HCT116 (cell line): ENCODE data around the gene NHLRC1. TPM values are rescaled to one million over a fixed set of nuclear protein-coding genes. Genes with fewer than 3 reads are reported as not detected.

Experiments
- ATAC-seq: fragments of 200-7000 bp; cut with Tn5 transposase; 2 replicates; pipeline ENCODE4 v1.9.1; 2020; ENCODE audit warnings: mild to moderate bottlenecking, moderate library complexity
- BruUV-seq: library from RNA; stranded (reverse); fragments of 400-500 nt; replicated peaks from 2 replicates; lab custom pipeline; 2021; lab: Mats Ljungman, UMichigan
- CTCF ChIA-PET: fragments of 300-600 bp; sonication (Branson Sonifier 250); formaldehyde crosslinking; loops from one replicate; lab custom pipeline; 2021; ENCODE audit warnings: antibody characterized with exemption; lab: Charles Lee
- POLR2A ChIA-PET: fragments of 300-600, 350-600 bp; sonication (Branson Sonifier 250); formaldehyde crosslinking; loops from one replicate; lab custom pipeline; 2021; ENCODE audit warnings: antibody characterized with exemption; lab: Charles Lee
- RAD21 ChIA-PET, 2 experiments: fragments of 300-600 bp; sonication (Branson Sonifier 250); formaldehyde crosslinking; loops; one replicate each; lab custom pipeline; 2023; ENCODE audit warnings: low total read pairs in 2 of 2; ENCODE audit not compliant: uncharacterized antibody in 2 of 2, unreplicated experiment in 2 of 2, low non-redundant PET in 1 of 2; lab: Charles Lee
- DNase-seq: peaks from one replicate; pipeline ENCODE4 v3.0.0-alpha.2; 2010; ENCODE audit warnings: low read depth, low spot score
- H2AFZ ChIP-seq: fragments of 200-600 bp; shearing (Covaris generic), sonication (generic); 2 replicates; pipeline ENCODE4 v1.6.1; 2017; ENCODE audit warnings: low read depth, mixed run types, mixed read lengths, antibody characterized with exemption, low read length; ENCODE audit not compliant: poor library complexity, severe bottlenecking
- H3K27ac ChIP-seq: 2 replicates; pipeline ENCODE4 v1.5.1; 2012; ENCODE audit warnings: low read depth, low read length
- H3K27me3 ChIP-seq: fragments of 200-600 bp; sonication (generic); 2 replicates; pipeline ENCODE4 v1.6.1; 2016; ENCODE audit warnings: mixed run types, low read length, mixed read lengths; ENCODE audit not compliant: insufficient read depth
- H3K36me3 ChIP-seq, 2 experiments: fragments of 200-500 bp in 1 of 2; fragments of 200-600 bp in 1 of 2; sonication (Bioruptor generic) in 1 of 2; sonication (generic) in 1 of 2; 2 replicates each; pipeline versions ENCODE4 v1.5.1 to v1.6.1; 2014 to 2016; ENCODE audit warnings: low read length in 2 of 2, inconsistent platforms in 1 of 2, mixed read lengths in 1 of 2, mixed run types in 1 of 2; ENCODE audit not compliant: insufficient read depth in 2 of 2, control insufficient read depth in 1 of 2
- H3K4me1 ChIP-seq, 2 experiments: fragments of 200-600 bp in 1 of 2; sonication (generic) in 1 of 2; 2 replicates each; pipeline versions ENCODE4 v1.5.1 to v1.6.1; 2012 to 2017; ENCODE audit warnings: low read length in 2 of 2, inconsistent platforms in 1 of 2, mild to moderate bottlenecking in 1 of 2, mixed read lengths in 1 of 2, mixed run types in 1 of 2, moderate library complexity in 1 of 2; ENCODE audit not compliant: insufficient read depth in 2 of 2, control insufficient read depth in 1 of 2
- H3K4me2 ChIP-seq: fragments of 200-600 bp; sonication (generic); 2 replicates; pipeline ENCODE4 v1.6.1; 2017; ENCODE audit warnings: mixed run types, low read length, mixed read lengths
- H3K4me3 ChIP-seq, 2 experiments: fragments of 200-600 bp in 1 of 2; sonication (generic) in 1 of 2; replicated peaks in 1 of 2; 2 replicates each; pipeline ENCODE4 v1.5.1; 2011 to 2016; ENCODE audit warnings: low read length in 2 of 2, control low read depth in 1 of 2, low read depth in 1 of 2, mild to moderate bottlenecking in 1 of 2, mixed read lengths in 1 of 2, mixed run types in 1 of 2
- H3K79me2 ChIP-seq: fragments of 200-600 bp; sonication (generic); 2 replicates; pipeline ENCODE4 v1.6.1; 2017; ENCODE audit warnings: mild to moderate bottlenecking, mixed run types, low read length, moderate library complexity, mixed read lengths; ENCODE audit not compliant: insufficient read depth
- H3K9ac ChIP-seq: fragments of 200-600 bp; sonication (generic); 2 replicates; pipeline ENCODE4 v1.6.1; 2016; ENCODE audit warnings: low read length, mixed read lengths
- H3K9me2 ChIP-seq: fragments of 200-600 bp; sonication (generic), shearing (Covaris generic); 2 replicates; pipeline ENCODE4 v1.6.1; 2017; ENCODE audit warnings: mixed run types, mild to moderate bottlenecking, moderate library complexity; ENCODE audit not compliant: insufficient read depth
- H3K9me3 ChIP-seq, 2 experiments: fragments of 200-500 bp in 1 of 2; fragments of 200-600 bp in 1 of 2; sonication (Bioruptor generic) in 1 of 2; sonication (generic) in 1 of 2; 2 replicates each; pipeline ENCODE4 v1.6.1; 2014 to 2017; ENCODE audit warnings: low read length in 2 of 2, mixed read lengths in 2 of 2, inconsistent platforms in 1 of 2, low read depth in 1 of 2, mild to moderate bottlenecking in 1 of 2, mixed run types in 1 of 2, moderate library complexity in 1 of 2; ENCODE audit not compliant: control insufficient read depth in 1 of 2, insufficient read depth in 1 of 2
- H4K20me1 ChIP-seq: fragments of 200-600 bp; sonication (generic), shearing (Covaris generic); 2 replicates; pipeline ENCODE4 v1.6.1; 2017; ENCODE audit warnings: mixed run types, mild to moderate bottlenecking, moderate library complexity; ENCODE audit not compliant: insufficient read depth
- ATF3 ChIP-seq: IDR thresholded peaks from 2 replicates; pipeline ENCODE4 v1.6.1; 2012
- CBX3 ChIP-seq: IDR thresholded peaks from 2 replicates; pipeline ENCODE4 v1.6.1; 2012; ENCODE audit warnings: low read depth
- CEBPB ChIP-seq: IDR thresholded peaks from 2 replicates; pipeline ENCODE4 v1.6.1; 2012; ENCODE audit warnings: low read depth
- CTCF ChIP-seq, 3 experiments: fragments of 200-600 bp in 1 of 3; sonication (generic) in 1 of 3; IDR thresholded peaks in 2 of 3; conservative IDR thresholded peaks in 1 of 3; 2 replicates each; pipeline ENCODE4 v1.5.1; 2012 to 2017; ENCODE audit warnings: low read depth in 2 of 3, low read length in 2 of 3, antibody characterized with exemption in 1 of 3, borderline replicate concordance in 1 of 3, control low read depth in 1 of 3, mild to moderate bottlenecking in 1 of 3, mixed read lengths in 1 of 3, mixed run types in 1 of 3, moderate library complexity in 1 of 3; ENCODE audit not compliant: insufficient read depth in 1 of 3
- EZH2phosphoT487 ChIP-seq: fragments of 200-600 bp; IDR thresholded peaks from 2 replicates; pipeline ENCODE4 v1.6.1; 2018; ENCODE audit warnings: antibody characterized with exemption, borderline replicate concordance
- POLR2A ChIP-seq: IDR thresholded peaks from 2 replicates; pipeline ENCODE4 v1.7.0; 2011; ENCODE audit warnings: borderline replicate concordance; ENCODE audit not compliant: insufficient read depth, insufficient read length; ENCODE audit errors: extremely low read depth
- POLR2AphosphoS5 ChIP-seq: IDR thresholded peaks from 2 replicates; pipeline ENCODE4 v1.6.1; 2011; ENCODE audit warnings: mild to moderate bottlenecking, low read depth, low read length, moderate library complexity
- RAD21 ChIP-seq: IDR thresholded peaks from 2 replicates; pipeline ENCODE4 v1.6.1; 2012; ENCODE audit warnings: low read depth, mild to moderate bottlenecking
- SIN3A ChIP-seq: IDR thresholded peaks from 2 replicates; pipeline ENCODE4 v1.6.1; 2012; ENCODE audit warnings: low read depth
- SP1 ChIP-seq: IDR thresholded peaks from 2 replicates; pipeline ENCODE4 v1.6.1; 2012; ENCODE audit warnings: low read depth
- SRF ChIP-seq: IDR thresholded peaks from 2 replicates; pipeline ENCODE4 v1.6.1; 2012; ENCODE audit warnings: low read depth
- YY1 ChIP-seq: IDR thresholded peaks from 2 replicates; pipeline ENCODE4 v1.6.1; 2011; ENCODE audit warnings: low read length, low read depth, moderate library complexity, mild to moderate bottlenecking; ENCODE audit not compliant: insufficient replicate concordance; ENCODE audit errors: extremely low read depth
- ZFX ChIP-seq: fragments of 450-650 bp; IDR thresholded peaks from 2 replicates; pipeline ENCODE4 v1.6.1; 2017
- ZNF274 ChIP-seq: fragments of 200-500 bp; sonication (Bioruptor generic); IDR thresholded peaks from 2 replicates; pipeline ENCODE4 v1.6.1; 2014; ENCODE audit warnings: mild to moderate bottlenecking, low read depth, low read length, inconsistent platforms
- intact Hi-C: fragments of 100-400 bp; cut with micrococcal nuclease; formaldehyde crosslinking; loops from 2 replicates; pipeline ENCODE4 v1.10.0; 2022
- total RNA-seq: library from RNA; stranded (reverse); gene quantifications from one replicate; pipeline ENCODE4 v1.2.1, GENCODE V29; 2021; ENCODE audit not compliant: unreplicated experiment

Gene NHLRC1
- total RNA-seq, 1 experiment from 2014 or later = not detected

GRCh38 chr6:18136260-18136659 lies 13.8 kb upstream of the NHLRC1 start:
- Histone ChIP-seq H3K27me3 (no peaks in the 10 kb centered on the region), H3K4me2 (no peak overlapping the region), H3K27ac (no peak overlapping the region), H3K4me1 (no peaks in the 10 kb centered on the region), H3K9ac (no peak overlapping the region), H3K79me2 (no peaks in the 10 kb centered on the region), H4K20me1 (no peaks in the 10 kb centered on the region), H3K9me2 (no peaks in the 10 kb centered on the region), H3K9me3 (no peaks in the 10 kb centered on the region), H3K36me3 (no peaks in the 10 kb centered on the region), H2AFZ (no peak overlapping the region), H3K4me3 (no peak overlapping the region)
- BruUV-seq = no TSS peak
- CTCF ChIA-PET = no interaction called here
- DNase-seq = no peak
- intact Hi-C loops = no loop called here
- no peak for ATAC-seq
- TF ChIP-seq SIN3A (no peak), POLR2AphosphoS5 (no peak), CTCF (IDR thresholded peaks at IDR 0.05 in 2 of 3, conservative IDR thresholded peaks at IDR 0.05 in 1 of 3; ENCODE audit: borderline replicate concordance in 1 of 3, insufficient read depth in 1 of 3, low read depth in 2 of 3, low read length in 2 of 3) (no peak), SP1 (no peak)
- POLR2A ChIA-PET = no interaction called here
- RAD21 ChIA-PET = no interaction called here

GRCh38 chr6:18135171-18135570 lies 12.7 kb upstream of the NHLRC1 start:
- intact Hi-C loops = no loop called here
- Histone ChIP-seq H3K27me3 (no peaks in the 10 kb centered on the region), H3K4me1 (no peaks in the 10 kb centered on the region), H3K27ac (no peak overlapping the region), H3K36me3 (no peaks in the 10 kb centered on the region), H3K9ac (no peak overlapping the region), H4K20me1 (no peaks in the 10 kb centered on the region), H3K79me2 (no peaks in the 10 kb centered on the region), H3K4me2 (no peak overlapping the region), H3K9me3 (no peaks in the 10 kb centered on the region), H3K4me3 (no peak overlapping the region), H2AFZ (no peak overlapping the region), H3K9me2 (no peaks in the 10 kb centered on the region)
- BruUV-seq = no TSS peak
- ATAC-seq = no peak
- RAD21 ChIA-PET = no interaction called here
- no peak for DNase-seq
- POLR2A ChIA-PET = no interaction called here
- CTCF ChIA-PET = no interaction called here
- no peak for TF ChIP-seq RAD21
- no peak for TF ChIP-seq CTCF (IDR thresholded peaks at IDR 0.05 in 2 of 3, conservative IDR thresholded peaks at IDR 0.05 in 1 of 3; ENCODE audit: borderline replicate concordance in 1 of 3, insufficient read depth in 1 of 3, low read depth in 2 of 3, low read length in 2 of 3)
- TF ChIP-seq CEBPB = no peak
- no peak for TF ChIP-seq CBX3
- no peak for TF ChIP-seq ZFX
- TF ChIP-seq SIN3A = no peak
- no peak for TF ChIP-seq ATF3
- no peak for TF ChIP-seq YY1
- TF ChIP-seq ZNF274 = no peak
- no peak for TF ChIP-seq POLR2A
- TF ChIP-seq SRF = no peak
- no peak for TF ChIP-seq POLR2AphosphoS5
- TF ChIP-seq EZH2phosphoT487 = no peak
